DND-41 (cell line): ENCODE data around the gene IL1RAPL2.

Experiments
- ATAC-seq: fragments of 200-7000 bp; cut with Tn5 transposase; 3 replicates; pipeline ENCODE4 v1.9.1; 2021; ENCODE audit warnings: low read depth; ENCODE audit not compliant: insufficient read depth
- DNase-seq: peaks from one replicate; pipeline ENCODE4 v3.0.0-alpha.2; 2020
- H2AFZ ChIP-seq: 2 replicates; pipeline ENCODE4 v1.6.0; 2012; ENCODE audit warnings: low read depth, low read length
- H3K27ac ChIP-seq: 2 replicates; pipeline ENCODE4 v1.5.1; 2012; ENCODE audit warnings: low read length, inconsistent platforms
- H3K27me3 ChIP-seq: fragments of 200-600 bp; sonication (generic); 2 replicates; pipeline ENCODE4 v1.6.0; 2012; ENCODE audit warnings: low read length, mild to moderate bottlenecking, inconsistent platforms; ENCODE audit not compliant: insufficient read depth, poor library complexity
- H3K36me3 ChIP-seq: 2 replicates; pipeline ENCODE4 v1.5.1; 2012; ENCODE audit warnings: low read length, inconsistent platforms; ENCODE audit not compliant: insufficient read depth
- H3K4me1 ChIP-seq: 2 replicates; pipeline ENCODE4 v1.5.1; 2012; ENCODE audit warnings: mild to moderate bottlenecking, low read length; ENCODE audit not compliant: insufficient read depth
- H3K4me2 ChIP-seq: 2 replicates; pipeline ENCODE4 v1.6.0; 2012; ENCODE audit warnings: mild to moderate bottlenecking, moderate library complexity, low read length, inconsistent platforms; ENCODE audit not compliant: insufficient read depth
- H3K4me3 ChIP-seq, 2 experiments: fragments of 200-600 bp in 1 of 2; shearing (Covaris generic) in 1 of 2; 2 replicates each; pipeline ENCODE4 v1.5.1; 2012 to 2016; ENCODE audit warnings: inconsistent platforms in 2 of 2, low read length in 2 of 2, mild to moderate bottlenecking in 2 of 2, low read depth in 1 of 2, moderate library complexity in 1 of 2
- H3K79me2 ChIP-seq: 2 replicates; pipeline ENCODE4 v1.6.0; 2012; ENCODE audit warnings: low read length, inconsistent platforms; ENCODE audit not compliant: insufficient read depth
- H3K9ac ChIP-seq: 2 replicates; pipeline ENCODE4 v1.6.0; 2012; ENCODE audit warnings: low read depth, mild to moderate bottlenecking, inconsistent platforms, low read length, moderate library complexity
- H3K9me3 ChIP-seq: 2 replicates; pipeline ENCODE4 v1.5.1; 2012; ENCODE audit warnings: low read length, moderate library complexity, mild to moderate bottlenecking, inconsistent platforms; ENCODE audit not compliant: insufficient read depth, severe bottlenecking
- H4K20me1 ChIP-seq: 2 replicates; pipeline ENCODE4 v1.6.0; 2012; ENCODE audit warnings: low read length; ENCODE audit not compliant: insufficient read depth
- CTCF ChIP-seq: IDR thresholded peaks from 2 replicates; pipeline ENCODE4 v1.5.1; 2012; ENCODE audit warnings: borderline replicate concordance, low read length, moderate library complexity, mild to moderate bottlenecking; ENCODE audit not compliant: poor library complexity, severe bottlenecking; ENCODE audit errors: extremely low read depth
- EZH2 ChIP-seq: IDR thresholded peaks from 3 replicates; pipeline ENCODE4 v1.6.1; 2012; ENCODE audit warnings: borderline replicate concordance, low read depth, mild to moderate bottlenecking, moderate library complexity, low read length, inconsistent platforms; ENCODE audit not compliant: severe bottlenecking

The IL1RAPL2 gene

GRCh38 chrX:104696667-104697066 is 130.7 kb downstream of the IL1RAPL2 start:
- DNase-seq (no peak), ATAC-seq (no peak)
- Histone ChIP-seq H3K4me2 (no peak overlapping the region), H2AFZ (no peak overlapping the region), H3K9me3 (no peaks in the 10 kb centered on the region), H3K27ac (no peak overlapping the region), H3K79me2 (no peaks in the 10 kb centered on the region), H3K36me3 (no peaks in the 10 kb centered on the region), H3K27me3 (no peaks in the 10 kb centered on the region), H3K4me1 (no peaks in the 10 kb centered on the region), H3K4me3 (no peak overlapping the region), H4K20me1 (no peaks in the 10 kb centered on the region), H3K9ac (no peak overlapping the region)
- TF ChIP-seq EZH2 (no peak), CTCF (no peak)

GRCh38 chrX:104697294-104697693 is 131.3 kb downstream of the IL1RAPL2 start:
- H3K4me2 ChIP-seq = no peak overlapping the region
- H2AFZ ChIP-seq = no peak overlapping the region
- H3K9ac ChIP-seq = no peak overlapping the region
- ATAC-seq (no peak), DNase-seq (no peak)
- no peaks in the 10 kb centered on the region for H3K36me3 ChIP-seq
- H3K4me1 ChIP-seq = no peaks in the 10 kb centered on the region
- no peak for TF ChIP-seq CTCF
- no peak for TF ChIP-seq EZH2
- H3K9me3 ChIP-seq = no peaks in the 10 kb centered on the region
- no peak overlapping the region for H3K27ac ChIP-seq
- H4K20me1 ChIP-seq = no peaks in the 10 kb centered on the region
- H3K4me3 ChIP-seq = no peak overlapping the region
- H3K27me3 ChIP-seq = no peaks in the 10 kb centered on the region
- no peaks in the 10 kb centered on the region for H3K79me2 ChIP-seq

GRCh38 chrX:104707042-104707441 is 141.0 kb downstream of the IL1RAPL2 start:
- H3K79me2 ChIP-seq = no peaks in the 10 kb centered on the region
- no peak for TF ChIP-seq EZH2
- TF ChIP-seq CTCF = no peak
- no peak overlapping the region for H2AFZ ChIP-seq
- no peaks in the 10 kb centered on the region for H3K27me3 ChIP-seq
- H3K27ac ChIP-seq = no peak overlapping the region
- no peak overlapping the region for H3K4me2 ChIP-seq
- ATAC-seq = no peak
- H3K9me3 ChIP-seq = no peaks in the 10 kb centered on the region
- H4K20me1 ChIP-seq = no peaks in the 10 kb centered on the region
- no peaks in the 10 kb centered on the region for H3K4me1 ChIP-seq
- H3K36me3 ChIP-seq = no peaks in the 10 kb centered on the region
- no peak for DNase-seq
- H3K9ac ChIP-seq = no peak overlapping the region
- H3K4me3 ChIP-seq = no peak overlapping the region

- Histone ChIP-seq H3K36me3 (no peaks in the 10 kb centered on the region), H3K27me3 (no peaks in the 10 kb centered on the region), H3K27ac (no peak overlapping the region), H3K9me3 (no peaks in the 10 kb centered on the region), H3K4me2 (no peak overlapping the region), H3K4me1 (no peaks in the 10 kb centered on the region), H2AFZ (no peak overlapping the region), H4K20me1 (no peaks in the 10 kb centered on the region), H3K4me3 (no peak overlapping the region), H3K9ac (no peak overlapping the region), H3K79me2 (no peaks in the 10 kb centered on the region)
- ATAC-seq = no peak
- TF ChIP-seq EZH2 = no peak
- TF ChIP-seq CTCF = no peak
- no peak for DNase-seq
Measured at GRCh38 chrX:104707572-104707971, 141.6 kb downstream of the IL1RAPL2 start.
